Hepatocyte (in vitro differentiated cells): ENCODE results near the gene GAB1. TPM values are rescaled to one million over a fixed set of nuclear protein-coding genes. Genes with fewer than 3 reads are reported as not detected.

Experiments used
- DNase-seq: peaks from one replicate; pipeline ENCODE4 v3.0.0-alpha.2; 2016; ENCODE audit warnings: low spot score
- H2AFZ ChIP-seq: fragments of 200-600 bp; sonication (generic); 2 replicates; pipeline ENCODE4 v1.6.0; 2016; ENCODE audit warnings: antibody characterized with exemption, mild to moderate bottlenecking
- H3K27ac ChIP-seq: fragments of 200-600 bp; sonication (generic); 2 replicates; pipeline ENCODE4 v1.5.1; 2016; ENCODE audit warnings: mild to moderate bottlenecking
- H3K27me3 ChIP-seq: fragments of 200-600 bp; sonication (generic); 2 replicates; pipeline ENCODE4 v1.6.1; 2016
- H3K36me3 ChIP-seq: fragments of 200-600 bp; sonication (generic); replicated peaks from 2 replicates; pipeline ENCODE4 v1.5.1; 2016; ENCODE audit warnings: low read depth; ENCODE audit not compliant: insufficient read depth
- H3K4me1 ChIP-seq: fragments of 200-600 bp; sonication (generic); 2 replicates; pipeline ENCODE4 v1.5.1; 2016; ENCODE audit warnings: mild to moderate bottlenecking, moderate library complexity; ENCODE audit not compliant: insufficient read depth
- H3K4me2 ChIP-seq: fragments of 200-600 bp; sonication (generic); 2 replicates; pipeline ENCODE4 v1.6.0; 2016
- H3K4me3 ChIP-seq: fragments of 200-600 bp; sonication (generic); 2 replicates; pipeline ENCODE4 v1.5.1; 2016; ENCODE audit warnings: mild to moderate bottlenecking
- H3K79me2 ChIP-seq: fragments of 200-600 bp; sonication (generic); 2 replicates; pipeline ENCODE4 v1.6.0; 2017; ENCODE audit warnings: mild to moderate bottlenecking
- H3K9me2 ChIP-seq: fragments of 200-600 bp; sonication (generic); replicated peaks from 2 replicates; pipeline ENCODE4 v1.6.0; 2017; ENCODE audit warnings: mild to moderate bottlenecking; ENCODE audit not compliant: insufficient read depth
- H3K9me3 ChIP-seq: fragments of 200-600 bp; sonication (generic); 2 replicates; pipeline ENCODE4 v1.5.1; 2016; ENCODE audit warnings: low read depth, mild to moderate bottlenecking
- H4K20me1 ChIP-seq: fragments of 200-600 bp; sonication (generic); 2 replicates; pipeline ENCODE4 v1.6.0; 2016; ENCODE audit warnings: mild to moderate bottlenecking; ENCODE audit not compliant: insufficient read depth, poor library complexity, severe bottlenecking
- EZH2 ChIP-seq: fragments of 200-600 bp; sonication (generic); IDR thresholded peaks from 2 replicates; pipeline ENCODE4 v1.6.1; 2016; ENCODE audit warnings: antibody characterized with exemption, mild to moderate bottlenecking, borderline replicate concordance
- EZH2phosphoT487 ChIP-seq: fragments of 200-600 bp; sonication (generic); IDR thresholded peaks from one replicate; pipeline ENCODE4 v1.6.1; 2018; ENCODE audit warnings: antibody characterized with exemption, mild to moderate bottlenecking, low read depth, moderate library complexity; ENCODE audit not compliant: unreplicated experiment, severe bottlenecking
- WGBS: methylation state at CpG from one replicate; pipeline ENCODE4 v1.1.6; 2016; ENCODE audit warnings: low lambda C conversion rate; ENCODE audit errors: missing lambda C conversion rate; 5-methylcytosine and 5-hydroxymethylcytosine counted together
- microRNA-seq: library from miRNA; unstranded; fragments of <30 nt; microRNA quantifications from one replicate; pipeline ENCODE4, GENCODE V29; 2017
- polyA plus RNA-seq: library from polyadenylated mRNA; unstranded; fragments of >200 nt; fragmentation: Nextera tagmentation; extraction: Ambion mirVana; gene quantifications from 2 replicates; pipeline ENCODE4 v1.2.1, GENCODE V29; 2016
- small RNA-seq: library from RNA; depleted of rRNA; stranded (forward); fragments of <200 nt; gene quantifications from one replicate; pipeline ENCODE3, GENCODE V24; 2014
- total RNA-seq: library from RNA; depleted of rRNA; stranded (reverse); fragments of >200 nt; gene quantifications from 2 replicates; pipeline ENCODE4 v1.2.3, GENCODE V29; 2014
- TF ChIP-seq, protein P1 (sequence below): fragments of 200-600 bp; sonication (generic); IDR thresholded peaks from 2 replicates; pipeline ENCODE4 v1.5.1; 2016; ENCODE audit warnings: antibody characterized with exemption, mild to moderate bottlenecking; ENCODE audit not compliant: poor library complexity

GAB1 gene
- total and polyA plus RNA-seq, 2 experiments from 2014 or later, result 10.9 to 30.7 TPM

GRCh38 chr4:143514901-143515300, 178.2 kb downstream of the GAB1 start:
- DNase-seq, result no peak
- peaks cover 43% of the 10 kb centered on the region for H4K20me1 ChIP-seq
- peaks cover 60% of the 10 kb centered on the region for H3K79me2 ChIP-seq
- H3K4me2 ChIP-seq, result peak overlapping the region; percentile 84
- no peak for TF ChIP-seq EZH2phosphoT487
- TF ChIP-seq, protein P1, sequence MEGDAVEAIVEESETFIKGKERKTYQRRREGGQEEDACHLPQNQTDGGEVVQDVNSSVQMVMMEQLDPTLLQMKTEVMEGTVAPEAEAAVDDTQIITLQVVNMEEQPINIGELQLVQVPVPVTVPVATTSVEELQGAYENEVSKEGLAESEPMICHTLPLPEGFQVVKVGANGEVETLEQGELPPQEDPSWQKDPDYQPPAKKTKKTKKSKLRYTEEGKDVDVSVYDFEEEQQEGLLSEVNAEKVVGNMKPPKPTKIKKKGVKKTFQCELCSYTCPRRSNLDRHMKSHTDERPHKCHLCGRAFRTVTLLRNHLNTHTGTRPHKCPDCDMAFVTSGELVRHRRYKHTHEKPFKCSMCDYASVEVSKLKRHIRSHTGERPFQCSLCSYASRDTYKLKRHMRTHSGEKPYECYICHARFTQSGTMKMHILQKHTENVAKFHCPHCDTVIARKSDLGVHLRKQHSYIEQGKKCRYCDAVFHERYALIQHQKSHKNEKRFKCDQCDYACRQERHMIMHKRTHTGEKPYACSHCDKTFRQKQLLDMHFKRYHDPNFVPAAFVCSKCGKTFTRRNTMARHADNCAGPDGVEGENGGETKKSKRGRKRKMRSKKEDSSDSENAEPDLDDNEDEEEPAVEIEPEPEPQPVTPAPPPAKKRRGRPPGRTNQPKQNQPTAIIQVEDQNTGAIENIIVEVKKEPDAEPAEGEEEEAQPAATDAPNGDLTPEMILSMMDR, result no peak
- TF ChIP-seq EZH2, result no peak
- no peaks in the 10 kb centered on the region for H3K9me3 ChIP-seq
- H3K4me3 ChIP-seq, result peak overlapping the region; percentile 97
- H2AFZ ChIP-seq, result no peak overlapping the region
- H3K9me2 ChIP-seq, result no peaks in the 10 kb centered on the region
- H3K36me3 ChIP-seq, result no peaks in the 10 kb centered on the region
- H3K4me1 ChIP-seq, result peaks cover 18% of the 10 kb centered on the region
- no peaks in the 10 kb centered on the region for H3K27me3 ChIP-seq
- H3K27ac ChIP-seq, result peak overlapping the region; percentile 96
- 14% methylated on average over 5 of the region's 5 CpGs for WGBS

DNA sequence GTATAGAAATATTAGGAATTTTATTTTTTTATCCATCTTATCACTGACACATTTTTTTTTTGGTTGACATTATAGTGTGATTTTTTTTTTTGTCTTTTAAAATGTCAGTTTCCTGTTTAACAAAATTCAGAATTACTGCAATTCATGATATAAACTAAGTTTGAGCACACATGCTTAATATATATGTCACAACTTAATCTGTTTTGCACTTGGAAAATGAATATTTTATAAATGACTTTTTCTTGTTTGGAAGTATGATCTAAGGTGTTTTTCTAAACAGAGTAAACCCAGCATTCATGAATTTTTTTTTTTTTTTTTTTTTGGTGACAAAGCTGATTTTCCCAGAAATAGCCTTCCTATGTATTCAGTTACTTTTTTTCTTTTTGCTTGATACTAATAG, 179.2 kb downstream of the GAB1 start:
- Histone ChIP-seq H3K9me2 (no peaks in the 10 kb centered on the region), H3K27ac (no peak overlapping the region), H3K9me3 (no peaks in the 10 kb centered on the region), H3K4me2 (peak overlapping the region; percentile 84), H2AFZ (no peak overlapping the region), H3K4me1 (peaks cover 18% of the 10 kb centered on the region), H3K36me3 (no peaks in the 10 kb centered on the region), H3K4me3 (peak overlapping the region; percentile 97), H3K79me2 (peaks cover 70% of the 10 kb centered on the region), H3K27me3 (no peaks in the 10 kb centered on the region), H4K20me1 (peaks cover 53% of the 10 kb centered on the region)
- no peak for DNase-seq
- TF ChIP-seq EZH2phosphoT487 (no peak), EZH2 (no peak)
- TF ChIP-seq, protein P1, result no peak

DNA sequence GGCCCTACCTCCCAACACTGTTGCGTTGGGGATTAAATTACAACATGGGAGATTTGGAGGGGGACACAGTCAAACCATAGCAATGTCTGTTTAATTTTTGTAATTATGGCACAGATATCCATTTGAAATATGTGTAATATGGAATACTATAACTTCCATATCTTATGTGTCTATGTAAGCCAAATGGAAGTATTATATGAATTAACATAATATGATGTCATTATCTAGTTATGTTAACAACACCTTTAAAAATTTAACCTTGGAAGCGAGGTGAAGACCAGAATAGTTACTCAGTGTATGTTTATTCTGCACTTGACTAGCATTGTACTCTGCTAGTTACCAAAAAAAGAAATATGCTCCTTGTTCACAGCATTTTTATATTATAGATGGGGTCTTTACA, 181.1 kb downstream of the GAB1 start:
- WGBS, result 91% methylated on average over 2 of the region's 2 CpGs
- H3K4me1 ChIP-seq, result peaks cover 18% of the 10 kb centered on the region

More for the DNA sequence above, 181.1 kb downstream of the GAB1 start:
- no peaks in the 10 kb centered on the region for H3K9me3 ChIP-seq
- H3K36me3 ChIP-seq, result no peaks in the 10 kb centered on the region
- H4K20me1 ChIP-seq, result peaks cover 67% of the 10 kb centered on the region
- no peak overlapping the region for H3K27ac ChIP-seq
- DNase-seq, result no peak
- no peak overlapping the region for H3K4me3 ChIP-seq
- TF ChIP-seq, protein P1, result no peak
- TF ChIP-seq EZH2 (no peak), EZH2phosphoT487 (no peak)
- no peak overlapping the region for H3K4me2 ChIP-seq
- peaks cover 88% of the 10 kb centered on the region for H3K79me2 ChIP-seq
- H2AFZ ChIP-seq, result no peak overlapping the region
- H3K9me2 ChIP-seq, result no peaks in the 10 kb centered on the region
- H3K27me3 ChIP-seq, result no peaks in the 10 kb centered on the region

Small RNAs within 50 kb of the gene (microRNA-seq; reads per million reads assigned to microRNA genes)
- 2.2 reads per million for gene MIR3139

Small RNAs within 50 kb of the gene (small RNA-seq; reads per million reads assigned to genes)
- gene MIR3139 (0.09 reads per million), gene RF00019 (not detected)

Other genes starting within 250 kb of the GAB1 start
- 30.3 and 34.4 TPM in 2 replicates for gene USP38, start 152.0 kb upstream of the GAB1 start, total RNA-seq
- 7.7 and 9.1 TPM in 2 replicates for gene USP38, start 152.0 kb upstream of the GAB1 start, polyA plus RNA-seq
- gene SMARCA5, start 176.8 kb downstream of the GAB1 start, total RNA-seq, result 53.4 and 73.0 TPM in 2 replicates
- 33.8 and 38.7 TPM in 2 replicates for gene SMARCA5, start 176.8 kb downstream of the GAB1 start, polyA plus RNA-seq